Measurements from ENCODE around the gene ATAD5.

The ATAD5 gene

GRCh38 chr17:30805944-30806456 lies 25.8 kb upstream of the ATAD5 start:
- TF ChIP-seq CTCF (IDR thresholded peaks at IDR 0.05; ENCODE audit: low read depth, low read length) (peak; percentile 41), EZH2phosphoT487 (IDR thresholded peaks at IDR 0.05; ENCODE audit: low read depth) (no peak)
- Histone ChIP-seq H2AFZ (ENCODE audit: low read depth, low read length) (no peak overlapping the region), H3K36me3 (replicated peaks; ENCODE audit: low read depth, low read length) (peaks cover 22% of the 10 kb centered on the region), H3K9ac (ENCODE audit: low read length) (no peak overlapping the region), H3K4me1 (ENCODE audit: low read length) (peaks cover 44% of the 10 kb centered on the region), H3K4me2 (ENCODE audit: low read length) (peak overlapping the region; percentile 43), H3K27me3 (ENCODE audit: low read depth, low read length) (no peaks in the 10 kb centered on the region), H4K20me1 (ENCODE audit: insufficient read depth, low read length) (0 out of 2 replicates have a peak, but pooled peaks cover 4% of the 10 kb centered on the region), H3K9me3 (ENCODE audit: insufficient read depth, low read length) (no peaks in the 10 kb centered on the region), H3K27ac (ENCODE audit: low read length) (peak overlapping the region; percentile 40), H3K79me2 (ENCODE audit: low read length) (peaks cover 55% of the 10 kb centered on the region), H3K4me3 (ENCODE audit: low read length) (no peak overlapping the region)

GRCh38 chr17:30807896-30808295 lies 23.9 kb upstream of the ATAD5 start:
- peaks cover 73% of the 10 kb centered on the region for H3K79me2 ChIP-seq (ENCODE audit: low read length)

GRCh38 chr17:30808785-30809286 lies 22.9 kb upstream of the ATAD5 start:
- Histone ChIP-seq H3K4me1 (ENCODE audit: low read length) (peaks cover 44% of the 10 kb centered on the region), H3K36me3 (replicated peaks; ENCODE audit: low read depth, low read length) (peaks cover 7% of the 10 kb centered on the region), H4K20me1 (ENCODE audit: insufficient read depth, low read length) (0 out of 2 replicates have a peak, but pooled peaks cover 4% of the 10 kb centered on the region), H3K9me3 (ENCODE audit: insufficient read depth, low read length) (no peaks in the 10 kb centered on the region), H3K4me2 (ENCODE audit: low read length) (peak overlapping the region; percentile 84), H3K4me3 (ENCODE audit: low read length) (peak overlapping the region; percentile 71), H3K79me2 (ENCODE audit: low read length) (peaks cover 82% of the 10 kb centered on the region), H2AFZ (ENCODE audit: low read depth, low read length) (0 out of 2 replicates have a peak overlapping the region, but pooled peaks have one; percentile 13), H3K9ac (ENCODE audit: low read length) (peak overlapping the region; percentile 63), H3K27me3 (ENCODE audit: low read depth, low read length) (no peaks in the 10 kb centered on the region), H3K27ac (ENCODE audit: low read length) (peak overlapping the region; percentile 97)
- no peak for TF ChIP-seq EZH2phosphoT487 (IDR thresholded peaks at IDR 0.05; ENCODE audit: low read depth)
- no peak for TF ChIP-seq CTCF (IDR thresholded peaks at IDR 0.05; ENCODE audit: low read depth, low read length)

More at GRCh38 chr17:30807896-30808295, 23.9 kb upstream of the ATAD5 start:
- H3K4me1 ChIP-seq (ENCODE audit: low read length), result peaks cover 44% of the 10 kb centered on the region
- H3K27me3 ChIP-seq (ENCODE audit: low read depth, low read length), result no peaks in the 10 kb centered on the region
- peak overlapping the region; percentile 97; the same call in 1 of the 2 replicates for H3K27ac ChIP-seq (ENCODE audit: low read length)
- H3K4me3 ChIP-seq (ENCODE audit: low read length), result no peak overlapping the region
- peak overlapping the region; percentile 6 for H3K4me2 ChIP-seq (ENCODE audit: low read length)
- 0 out of 2 replicates have a peak, but pooled peaks cover 4% of the 10 kb centered on the region for H4K20me1 ChIP-seq (ENCODE audit: insufficient read depth, low read length)
- H3K9ac ChIP-seq (ENCODE audit: low read length), result no peak overlapping the region
- H3K36me3 ChIP-seq (replicated peaks; ENCODE audit: low read depth, low read length), result peaks cover 13% of the 10 kb centered on the region
- no peak overlapping the region for H2AFZ ChIP-seq (ENCODE audit: low read depth, low read length)
- H3K9me3 ChIP-seq (ENCODE audit: insufficient read depth, low read length), result no peaks in the 10 kb centered on the region
- TF ChIP-seq EZH2phosphoT487 (IDR thresholded peaks at IDR 0.05; ENCODE audit: low read depth) (no peak), CTCF (IDR thresholded peaks at IDR 0.05; ENCODE audit: low read depth, low read length) (no peak)

- H3K27me3 ChIP-seq (ENCODE audit: low read depth, low read length), result no peaks in the 10 kb centered on the region
- H3K4me2 ChIP-seq (ENCODE audit: low read length), result peak overlapping the region; percentile 84
- H3K9me3 ChIP-seq (ENCODE audit: insufficient read depth, low read length), result no peaks in the 10 kb centered on the region
- peaks cover 44% of the 10 kb centered on the region for H3K4me1 ChIP-seq (ENCODE audit: low read length)
- H2AFZ ChIP-seq (ENCODE audit: low read depth, low read length), result no peak overlapping the region
- H3K36me3 ChIP-seq (replicated peaks; ENCODE audit: low read depth, low read length), result peaks cover 3% of the 10 kb centered on the region
- H3K79me2 ChIP-seq (ENCODE audit: low read length), result peaks cover 82% of the 10 kb centered on the region
- TF ChIP-seq EZH2phosphoT487 (IDR thresholded peaks at IDR 0.05; ENCODE audit: low read depth) (no peak), CTCF (IDR thresholded peaks at IDR 0.05; ENCODE audit: low read depth, low read length) (no peak)
- 0 out of 2 replicates have a peak, but pooled peaks cover 4% of the 10 kb centered on the region for H4K20me1 ChIP-seq (ENCODE audit: insufficient read depth, low read length)
- H3K4me3 ChIP-seq (ENCODE audit: low read length), result peak overlapping the region; percentile 71; the same call in 1 of the 2 replicates
- peak overlapping the region; percentile 63; the same call in 1 of the 2 replicates for H3K9ac ChIP-seq (ENCODE audit: low read length)
- H3K27ac ChIP-seq (ENCODE audit: low read length), result peak overlapping the region; percentile 97
Measured at GRCh38 chr17:30809867-30810266, 21.9 kb upstream of the ATAD5 start.

All from OCI-LY3 (cell line).